Activated CD4-positive, alpha-beta T cell treated with anti-CD3 and anti-CD28 coated beads, Interleukin-2, Interleukin-4, amounts not matched to agents 100 ng/mL and 50 ng/mL, durations not matched to agents 16 hours and 8 hours (primary cell): ENCODE measurements around the gene MYNN.

ENCODE experiments used
- DNase-seq: peaks from one replicate; pipeline ENCODE4 v3.0.0-alpha.2; 2020; ENCODE audit warnings: low spot score

The MYNN gene

GRCh38 chr3:169777822-169778221, 4.6 kb downstream of the MYNN start:
- no peak for DNase-seq

- peak; percentile 27 for DNase-seq
These were observed 7.5 kb downstream of the MYNN start for GRCh38 chr3:169780742-169781141.

GRCh38 chr3:169781209-169781855, 8.1 kb downstream of the MYNN start:
- DNase-seq, result no peak

GRCh38 chr3:169787120-169787519, 13.9 kb downstream of the MYNN start:
- no peak for DNase-seq

- no peak for DNase-seq
These were observed 14.6 kb downstream of the MYNN start for GRCh38 chr3:169787791-169788190.

GRCh38 chr3:169790219-169790618, 17.0 kb downstream of the MYNN start:
- no peak for DNase-seq

GRCh38 chr3:169790687-169791429, 17.7 kb downstream of the MYNN start:
- no peak for DNase-seq

GRCh38 chr3:169792359-169792758, 19.2 kb downstream of the MYNN start:
- DNase-seq, result no peak

- no peak for DNase-seq
These were observed 31.5 kb downstream of the MYNN start for GRCh38 chr3:169804681-169805080.

GRCh38 chr3:169809230-169809795, 36.1 kb downstream of the MYNN start:
- DNase-seq, result no peak

GRCh38 chr3:169811631-169812331, 38.6 kb downstream of the MYNN start:
- DNase-seq, result peak; percentile 2

GRCh38 chr3:169812332-169813235, 39.4 kb downstream of the MYNN start, which contains the start of the genes LRRC34 and LRRIQ4:
LRRC34 (minus strand) TSS chr3:169812904; CDS start chr3:169812548, 356 bp downstream.
LRRIQ4 (plus strand) TSS chr3:169812870; CDS start chr3:169821922, 9,052 bp downstream.
- peak; percentile 87 for DNase-seq

GRCh38 chr3:169813278-169813677, 40.1 kb downstream of the MYNN start:
- DNase-seq, result no peak

GRCh38 chr3:169813757-169814517, 40.7 kb downstream of the MYNN start:
- DNase-seq, result peak; percentile 77

GRCh38 chr3:169815590-169816150, 42.5 kb downstream of the MYNN start:
- DNase-seq, result no peak

- no peak for DNase-seq
These were observed 45.1 kb downstream of the MYNN start for GRCh38 chr3:169818316-169818715.

GRCh38 chr3:169822091-169822490, 48.9 kb downstream of the MYNN start:
- DNase-seq, result no peak

GRCh38 chr3:169822540-169822939, 49.3 kb downstream of the MYNN start:
- no peak for DNase-seq

- DNase-seq, result no peak
These were observed 49.8 kb downstream of the MYNN start for GRCh38 chr3:169822983-169823382.

GRCh38 chr3:169825316-169825715, 52.1 kb downstream of the MYNN start:
- no peak for DNase-seq
